Activated naive CD8-positive, alpha-beta T cell treated with anti-CD3 and anti-CD28 coated beads, Interleukin-2, amount 10 ng/mL, durations not matched to agents 7 days and 5 days (primary cell): Measurements from ENCODE around the gene PUDP. TPM values are rescaled to one million over a fixed set of nuclear protein-coding genes. Genes with fewer than 3 reads are reported as not detected.
"Not testable (repeated sequence)": the region's sequence is repeated elsewhere in the genome, so short reads cannot be mapped to it uniquely, and the experiment has no call there.

ENCODE experiments used
- ATAC-seq: fragments of 150-1000 bp; cut with Tn5 transposase; one replicate; pipeline ENCODE4 v1.10.0; 2021; ENCODE audit warnings: low read depth, moderate library complexity
- POLR2A ChIA-PET: fragments of 350-600 bp; sonication (Branson Sonifier 250); formaldehyde crosslinking; loops from one replicate; lab custom pipeline; 2021; ENCODE audit warnings: antibody characterized with exemption; lab: Charles Lee
- DNase-seq: peaks from one replicate; pipeline ENCODE4 v3.0.0; 2021
- H3K27ac Mint-ChIP-seq: one replicate; pipeline ENCODE4 v1.8.0; 2022; ENCODE audit warnings: mild to moderate bottlenecking, mixed read lengths
- H3K27me3 Mint-ChIP-seq: one replicate; pipeline ENCODE4 v1.8.0; 2022; ENCODE audit warnings: mild to moderate bottlenecking, moderate library complexity, mixed read lengths
- H3K36me3 Mint-ChIP-seq: one replicate; pipeline ENCODE4 v1.8.0; 2021; ENCODE audit warnings: mild to moderate bottlenecking, mixed read lengths
- H3K4me1 Mint-ChIP-seq: one replicate; pipeline ENCODE4 v1.8.0; 2021; ENCODE audit warnings: mixed read lengths
- H3K4me3 Mint-ChIP-seq: one replicate; pipeline ENCODE4 v1.8.0; 2022; ENCODE audit warnings: mild to moderate bottlenecking, moderate library complexity, mixed read lengths
- H3K9me3 Mint-ChIP-seq: one replicate; pipeline ENCODE4 v1.8.0; 2021; ENCODE audit warnings: mixed read lengths
- microRNA-seq: library from miRNA; unstranded; fragments of <30 nt; microRNA quantifications from one replicate; pipeline ENCODE4 v1.2.0, GENCODE V29; 2022
- total RNA-seq, 2 experiments: library from RNA; stranded (reverse); gene quantifications; one replicate each; pipeline ENCODE4 v1.2.3, GENCODE V29; 2021

PUDP gene
- total RNA-seq, 2 experiments from 2014 or later, result 13.3 to 14.6 TPM

DNA sequence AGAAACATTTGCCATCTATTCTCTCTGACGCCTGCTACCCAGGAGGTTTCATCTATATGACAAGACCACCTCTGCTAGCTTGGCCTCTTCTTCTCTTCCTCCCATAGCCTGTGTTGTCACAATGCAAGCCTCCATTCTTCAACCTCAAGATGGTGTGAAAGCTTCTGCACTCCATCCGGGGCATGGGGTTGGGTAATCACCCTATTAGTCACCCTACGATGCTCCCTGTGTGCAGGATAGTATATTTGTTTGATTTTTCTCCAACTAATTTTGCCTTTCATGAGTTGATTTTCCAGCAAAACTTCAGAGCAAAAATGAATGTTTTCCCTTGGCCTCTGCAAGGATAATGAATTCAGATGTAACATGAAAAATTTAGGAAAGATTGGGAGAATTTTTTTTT is 128.4 kb downstream of the PUDP start:
- POLR2A ChIA-PET, result no interaction called here
- DNase-seq (no peak), ATAC-seq (no peak)
- Mint-ChIP-seq H3K9me3 (no peaks in the 10 kb centered on the region), H3K27ac (no peak overlapping the region), H3K4me3 (no peak overlapping the region), H3K27me3 (peaks cover 2% of the 10 kb centered on the region), H3K36me3 (no peaks in the 10 kb centered on the region), H3K4me1 (no peaks in the 10 kb centered on the region)

- H3K9me3 Mint-ChIP-seq, ATAC-seq, H3K27ac Mint-ChIP-seq, DNase-seq, H3K4me1 Mint-ChIP-seq, POLR2A ChIA-PET, H3K27me3 Mint-ChIP-seq, H3K4me3 Mint-ChIP-seq, H3K36me3 Mint-ChIP-seq: not testable (repeated sequence)
Measured at GRCh38 chrX:7012262-7012834, 135.6 kb downstream of the PUDP start.

DNA sequence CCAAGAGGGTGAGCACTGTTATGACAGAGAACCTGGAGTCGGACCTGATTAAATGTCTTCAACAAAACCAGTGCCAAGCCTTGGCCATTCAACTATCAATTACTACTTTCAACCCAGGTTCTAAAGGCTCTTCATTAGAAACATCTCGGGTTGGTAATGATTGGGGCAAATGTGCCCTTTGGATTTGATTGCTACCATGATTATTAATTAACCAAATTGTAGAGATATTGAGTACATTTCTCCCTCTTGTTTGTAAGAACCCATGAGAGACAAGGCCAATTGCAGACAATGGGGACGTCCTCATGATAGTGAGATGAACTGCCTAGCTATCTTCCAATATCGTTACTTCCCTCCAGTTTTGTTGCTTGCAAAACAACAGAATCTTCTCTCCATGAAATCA is 137.1 kb downstream of the PUDP start:
- H3K36me3 Mint-ChIP-seq, DNase-seq, H3K4me1 Mint-ChIP-seq, H3K27ac Mint-ChIP-seq, POLR2A ChIA-PET, H3K4me3 Mint-ChIP-seq, ATAC-seq, H3K9me3 Mint-ChIP-seq, H3K27me3 Mint-ChIP-seq: not testable (repeated sequence)

GRCh38 chrX:7007328-7007727 is 140.6 kb downstream of the PUDP start:
- DNase-seq, ATAC-seq, H3K27me3 Mint-ChIP-seq, H3K9me3 Mint-ChIP-seq, POLR2A ChIA-PET, H3K4me1 Mint-ChIP-seq, H3K36me3 Mint-ChIP-seq, H3K4me3 Mint-ChIP-seq, H3K27ac Mint-ChIP-seq: not testable (repeated sequence)

Small RNAs within 50 kb of the gene (microRNA-seq; reads per million reads assigned to microRNA genes)
- not detected for gene MIR4767

Other genes with a start within 250 kb of the PUDP start
- 1 to 10 TPM; 1.1 to 1.4 TPM for gene STS, start 441 bp downstream of the PUDP start, total RNA-seq